Measurements from ENCODE around the gene VENTX. TPM values are rescaled to one million over a fixed set of nuclear protein-coding genes. Genes with fewer than 3 reads are reported as not detected.

The VENTX gene
- total and polyA plus RNA-seq, 8 donors: 0.15 to 3.2 (median 0.51) TPM; not detected in 2

GRCh38 chr10:133260895-133261725 lies 23.5 kb downstream of the VENTX start:
- peak; percentile 57 to 83 for DNase-seq
- 14 to 37% (median 20%) methylated on average over 17 to 50 of the region's 50 CpGs for WGBS, 5 donors
- TF ChIP-seq POLR2AphosphoS5 (IDR thresholded peaks at IDR 0.05) (no peak), EP300 (IDR thresholded peaks at IDR 0.05) (no peak), POLR2A (IDR thresholded peaks at IDR 0.05) (no peak), CTCF (IDR thresholded peaks at IDR 0.05) (no peak)
- Histone ChIP-seq H3K27ac (peak overlapping the region; percentile 87 to 95 (median 93)), H3K9me3 (no peaks in the 10 kb centered on the region), H3K27me3 (no peaks in the 10 kb centered on the region), H3K4me3 (peak overlapping the region; percentile 63 to 89 (median 74)), H3K4me1 (peaks cover 44 to 76% (median 65%) of the 10 kb centered on the region in 4 donors), H3K36me3 (no peaks in the 10 kb centered on the region)
- intact Hi-C loops (cut with DNase I; ENCODE audit: low total_unique reads): no loop called here

- intact Hi-C loops (cut with DNase I; ENCODE audit: low total_unique reads): no loop called here
- TF ChIP-seq POLR2AphosphoS5 (IDR thresholded peaks at IDR 0.05): peak in 1 of 3 donors; percentile 59
- no peak for TF ChIP-seq POLR2A (IDR thresholded peaks at IDR 0.05)
- Histone ChIP-seq H3K27ac (peak overlapping the region; percentile 87 to 95 (median 93)), H3K27me3 (no peaks in the 10 kb centered on the region), H3K36me3 (peaks cover 0 to 3% (median 0%) of the 10 kb centered on the region in 4 donors), H3K4me3 (peak overlapping the region; percentile 63 to 89 (median 74)), H3K9me3 (no peaks in the 10 kb centered on the region), H3K4me1 (peaks cover 44 to 76% (median 65%) of the 10 kb centered on the region in 4 donors)
- peak; percentile 92 for DNase-seq
- WGBS, 5 donors: 0 to 5% (median 2%) methylated on average over 10 to 79 of the region's 79 CpGs
Measured at GRCh38 chr10:133261726-133262325, 24.2 kb downstream of the VENTX start.

- WGBS, 5 donors: 67 to 84% (median 73%) methylated on average over 5 to 14 of the region's 14 CpGs
- Histone ChIP-seq H3K27me3 (no peaks in the 10 kb centered on the region), H3K4me1 (peaks cover 38 to 69% (median 57%) of the 10 kb centered on the region in 4 donors), H3K4me3 (peak overlapping the region in 1 of 4 donors; percentile 89), H3K27ac (peak overlapping the region in 2 of 5 donors; percentile 20 to 95), H3K36me3 (peaks cover 0 to 12% (median 0%) of the 10 kb centered on the region in 4 donors), H3K9me3 (no peaks in the 10 kb centered on the region)
- TF ChIP-seq POLR2AphosphoS5 (IDR thresholded peaks at IDR 0.05): no peak
- TF ChIP-seq POLR2A (IDR thresholded peaks at IDR 0.05): no peak
- TF ChIP-seq CTCF (IDR thresholded peaks at IDR 0.05): no peak
- no peak for TF ChIP-seq EP300 (IDR thresholded peaks at IDR 0.05)
- peak in 1 of 2 donors; percentile 69 for DNase-seq
- intact Hi-C loops (cut with DNase I; ENCODE audit: low total_unique reads): no loop called here
Measured at GRCh38 chr10:133262696-133263095, 25.0 kb downstream of the VENTX start.

- no peaks in the 10 kb centered on the region for H3K9me3 ChIP-seq
- peaks cover 0 to 21% (median 6%) of the 10 kb centered on the region in 4 donors for H3K36me3 ChIP-seq
- H3K27ac ChIP-seq: no peak overlapping the region
- no peak for DNase-seq
- peaks cover 28 to 59% (median 47%) of the 10 kb centered on the region in 4 donors for H3K4me1 ChIP-seq
- no peaks in the 10 kb centered on the region for H3K27me3 ChIP-seq
- intact Hi-C loops (cut with DNase I; ENCODE audit: low total_unique reads): no loop called here
- H3K4me3 ChIP-seq: no peak overlapping the region
- 78 to 86% (median 84%) methylated on average over 8 to 10 of the region's 10 CpGs for WGBS, 5 donors
- no peak for TF ChIP-seq EP300 (IDR thresholded peaks at IDR 0.05)
- TF ChIP-seq POLR2A (IDR thresholded peaks at IDR 0.05): no peak
- TF ChIP-seq CTCF (IDR thresholded peaks at IDR 0.05): no peak
- TF ChIP-seq POLR2AphosphoS5 (IDR thresholded peaks at IDR 0.05): no peak
Measured at GRCh38 chr10:133263674-133264073, 26.0 kb downstream of the VENTX start.
